Prostate gland (tissue), 2 donors: ENCODE results near the gene EIF4ENIF1.

ENCODE experiments used
- CTCF ChIP-seq, 4 experiments: fragments of 200-600 bp in 2 of 4; fragments of 450-650 bp in 2 of 4; sonication (generic) in 2 of 4; IDR thresholded peaks; 1 replicate in 3 of 4; 2 replicates in 1 of 4; pipeline ENCODE4 v1.5.1; 2016 to 2019; ENCODE audit warnings: antibody characterized with exemption in 4 of 4, mild to moderate bottlenecking in 2 of 4, moderate library complexity in 2 of 4
- POLR2A ChIP-seq: fragments of 450-650 bp; IDR thresholded peaks from one replicate; pipeline ENCODE4 v1.6.1; 2016; ENCODE audit warnings: antibody characterized with exemption, mild to moderate bottlenecking
- POLR2AphosphoS5 ChIP-seq: sonication (generic); formaldehyde crosslinking; IDR thresholded peaks from one replicate; pipeline ENCODE4 v1.6.1; 2017; ENCODE audit warnings: antibody characterized with exemption

GRCh38 chr22:31488988-31489617, 539 bp downstream of the EIF4ENIF1 start:
- no peak for TF ChIP-seq CTCF (IDR thresholded peaks at IDR 0.05)
- TF ChIP-seq POLR2A: no peak
- no peak for TF ChIP-seq POLR2AphosphoS5
